ENCODE measurements around the gene AFAP1L2. TPM values are rescaled to one million over a fixed set of nuclear protein-coding genes. Genes with fewer than 3 reads are reported as not detected.

AFAP1L2 gene
- total RNA-seq, 5 donors from 2014 or later (not counting 1 experiment from before 2014, with no cell fraction given), result 1.0 to 3.8 (median 2.1) TPM

DNA sequence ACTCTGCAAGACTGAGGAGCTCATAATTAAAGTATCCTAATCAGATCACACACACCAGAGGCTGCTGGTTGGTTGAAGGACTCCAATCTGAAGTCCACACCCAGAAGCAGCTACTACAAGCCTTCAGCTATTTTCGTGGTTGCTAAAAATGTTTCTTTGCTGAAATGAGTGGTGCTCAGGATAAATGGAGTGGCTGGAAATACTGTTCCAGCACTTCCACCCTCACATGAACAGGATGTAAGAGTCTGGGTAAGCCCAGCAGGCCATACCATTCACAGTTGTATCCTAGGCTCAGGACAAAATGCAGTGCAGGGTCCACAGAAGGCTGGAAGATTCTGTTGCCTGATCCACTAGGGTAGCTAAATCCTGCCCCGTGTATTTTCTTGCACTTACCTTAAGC lies 34.1 kb downstream of the AFAP1L2 start:
- WGBS (ENCODE audit: insufficient coverage), result 100% methylated on average over 1 of the region's 2 CpGs
- Histone ChIP-seq H3K4me1 (ENCODE audit: control insufficient read depth in 1 of 2, extremely low read depth in 1 of 2, insufficient read depth in 2 of 2, low read length in 2 of 2) (no peaks in the 10 kb centered on the region), H3K27me3 (replicated peaks in 1 of 2; ENCODE audit: control insufficient read depth in 2 of 2, extremely low read depth in 1 of 2, insufficient read depth in 2 of 2, low read length in 1 of 2) (peaks cover 0 to 13% of the 10 kb centered on the region in 2 experiments), H3K9me3 (no peaks in the 10 kb centered on the region), H3K4me3 (ENCODE audit: control insufficient read depth in 1 of 2, extremely low read depth in 1 of 2, low read length in 1 of 2) (no peak overlapping the region), H3K36me3 (ENCODE audit: control insufficient read depth in 2 of 2, extremely low read depth in 1 of 2, insufficient read depth in 1 of 2, low read length in 1 of 2) (no peaks in the 10 kb centered on the region), H3K27ac (ENCODE audit: low read length) (no peak overlapping the region)
- DNase-seq (no peak), ATAC-seq (replicated peaks in 1 of 4) (no peak)
- POLR2A ChIA-PET, result no interaction called here
- Mint-ChIP-seq H3K9me3 (no peaks in the 10 kb centered on the region), H3K27ac (no peak overlapping the region), H3K36me3 (no peaks in the 10 kb centered on the region), H3K4me1 (peaks cover 0 to 6% (median 0%) of the 10 kb centered on the region in 3 donors), H3K27me3 (peaks cover 0 to 8% of the 10 kb centered on the region in 2 donors), H3K4me3 (no peak overlapping the region)
- CTCF ChIA-PET, result no interaction called here

DNA sequence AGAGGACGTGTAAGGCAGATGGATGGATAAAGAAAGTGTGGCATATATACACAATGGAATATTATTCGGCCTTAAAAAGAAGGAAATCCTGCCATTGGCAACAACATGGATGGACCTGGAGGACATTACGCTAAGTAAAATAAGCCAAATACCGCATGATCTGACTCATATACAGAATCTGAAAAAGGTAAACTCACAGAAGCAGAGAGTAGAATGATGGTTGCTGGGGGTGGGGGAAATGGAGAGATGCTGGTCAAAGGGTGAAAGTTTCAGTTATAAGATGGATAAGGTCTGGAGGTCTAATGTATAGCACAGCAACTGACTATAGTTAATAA lies 36.3 kb downstream of the AFAP1L2 start:
- CTCF ChIA-PET, result no interaction called here
- Histone ChIP-seq H3K4me3 (ENCODE audit: control insufficient read depth in 1 of 2, extremely low read depth in 1 of 2, low read length in 1 of 2) (no peak overlapping the region), H3K36me3 (ENCODE audit: control insufficient read depth in 2 of 2, extremely low read depth in 1 of 2, insufficient read depth in 1 of 2, low read length in 1 of 2) (no peaks in the 10 kb centered on the region), H3K27me3 (replicated peaks in 1 of 2; ENCODE audit: control insufficient read depth in 2 of 2, extremely low read depth in 1 of 2, insufficient read depth in 2 of 2, low read length in 1 of 2) (peaks cover 0 to 5% of the 10 kb centered on the region in 2 experiments), H3K9me3 (no peaks in the 10 kb centered on the region), H3K27ac (ENCODE audit: low read length) (no peak overlapping the region), H3K4me1 (ENCODE audit: control insufficient read depth in 1 of 2, extremely low read depth in 1 of 2, insufficient read depth in 2 of 2, low read length in 2 of 2) (no peaks in the 10 kb centered on the region)
- Mint-ChIP-seq H3K4me3 (no peak overlapping the region), H3K27me3 (no peaks in the 10 kb centered on the region), H3K4me1 (peaks cover 0 to 6% (median 0%) of the 10 kb centered on the region in 3 donors), H3K9me3 (no peaks in the 10 kb centered on the region), H3K27ac (no peak overlapping the region), H3K36me3 (no peaks in the 10 kb centered on the region)
- POLR2A ChIA-PET, result no interaction called here
- WGBS (ENCODE audit: insufficient coverage), result 80% methylated on average over 3 of the region's 4 CpGs
- DNase-seq (no peak), ATAC-seq (replicated peaks in 1 of 4) (no peak)

DNA sequence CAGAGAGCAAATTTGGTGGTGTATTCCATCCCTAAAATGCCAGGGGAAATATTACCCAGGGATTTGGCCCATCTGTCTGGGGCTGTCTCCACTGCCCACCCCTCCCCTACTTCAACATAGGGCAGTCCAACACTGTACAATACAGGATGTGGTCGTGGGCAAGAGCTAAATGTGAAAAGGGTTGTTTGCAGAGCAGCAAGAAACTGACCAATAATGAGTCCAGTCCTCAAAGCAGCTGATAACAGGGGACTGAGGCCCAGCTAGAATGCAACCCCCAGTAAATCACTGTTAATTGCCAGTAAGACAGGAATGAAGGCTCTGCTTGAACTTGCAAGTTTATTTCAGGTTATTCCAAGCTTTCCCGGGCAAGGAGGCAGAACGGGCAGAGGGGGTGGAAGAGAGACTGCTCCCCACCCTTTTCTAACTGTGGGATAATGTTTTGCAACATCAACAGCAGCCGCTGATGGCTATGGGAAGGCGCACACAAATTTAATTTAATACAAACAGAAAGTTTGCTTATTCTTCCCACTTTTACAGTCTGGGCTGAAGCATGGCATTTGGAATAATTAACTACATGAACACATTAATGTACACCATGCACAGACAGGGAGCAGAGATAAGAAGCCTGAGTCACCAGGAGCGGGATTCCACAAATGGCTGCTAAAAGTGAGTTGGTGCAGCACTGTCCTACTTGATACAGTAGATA lies 36.8 kb downstream of the AFAP1L2 start:
- no peaks in the 10 kb centered on the region for H3K9me3 ChIP-seq
- Mint-ChIP-seq H3K27me3 (no peaks in the 10 kb centered on the region), H3K4me1 (peaks cover 0 to 6% (median 0%) of the 10 kb centered on the region in 3 donors), H3K4me3 (no peak overlapping the region), H3K36me3 (no peaks in the 10 kb centered on the region), H3K9me3 (no peaks in the 10 kb centered on the region), H3K27ac (no peak overlapping the region)
- ATAC-seq (replicated peaks in 1 of 4) (no peak), DNase-seq (no peak)
- no peaks in the 10 kb centered on the region for H3K36me3 ChIP-seq (ENCODE audit: control insufficient read depth in 2 of 2, extremely low read depth in 1 of 2, insufficient read depth in 1 of 2, low read length in 1 of 2)
- H3K4me1 ChIP-seq (ENCODE audit: control insufficient read depth in 1 of 2, extremely low read depth in 1 of 2, insufficient read depth in 2 of 2, low read length in 2 of 2), result no peaks in the 10 kb centered on the region
- ChIA-PET CTCF (no interaction called here), POLR2A (no interaction called here)
- WGBS (ENCODE audit: insufficient coverage), result no CpG with 5 or more reads among the region's 6 CpGs
- H3K27ac ChIP-seq (ENCODE audit: low read length), result no peak overlapping the region
- no peak overlapping the region for H3K4me3 ChIP-seq (ENCODE audit: control insufficient read depth in 1 of 2, extremely low read depth in 1 of 2, low read length in 1 of 2)
- peaks cover 0 to 3% of the 10 kb centered on the region in 2 experiments for H3K27me3 ChIP-seq (replicated peaks in 1 of 2; ENCODE audit: control insufficient read depth in 2 of 2, extremely low read depth in 1 of 2, insufficient read depth in 2 of 2, low read length in 1 of 2)

DNA sequence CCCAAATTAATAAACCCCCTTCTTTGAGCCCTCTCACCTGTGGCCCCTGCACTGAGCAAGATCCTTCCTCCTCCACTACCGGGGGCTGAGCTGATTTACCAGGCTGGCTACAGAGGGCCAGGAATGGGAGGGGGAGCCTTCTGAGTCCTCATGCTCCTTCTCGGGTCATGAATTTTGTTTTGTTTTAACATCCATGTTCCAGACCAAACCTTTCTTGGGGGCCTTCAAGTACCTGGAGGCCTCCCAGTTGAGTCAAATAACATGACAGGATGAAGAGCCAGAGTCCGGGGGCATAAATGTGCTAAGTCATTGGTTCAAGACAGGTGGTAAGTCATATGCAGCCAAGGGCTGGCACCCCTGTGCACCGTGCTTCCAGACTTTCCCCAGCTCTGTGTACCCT lies 39.6 kb downstream of the AFAP1L2 start:
- H3K27me3 Mint-ChIP-seq, result peaks cover 4 to 11% of the 10 kb centered on the region in 2 donors
- H3K4me1 ChIP-seq (ENCODE audit: control insufficient read depth in 1 of 2, extremely low read depth in 1 of 2, insufficient read depth in 2 of 2, low read length in 2 of 2), result no peaks in the 10 kb centered on the region
- no peaks in the 10 kb centered on the region for H3K27me3 ChIP-seq (replicated peaks in 1 of 2; ENCODE audit: control insufficient read depth in 2 of 2, extremely low read depth in 1 of 2, insufficient read depth in 2 of 2, low read length in 1 of 2)
- H3K9me3 Mint-ChIP-seq, result no peaks in the 10 kb centered on the region
- no peaks in the 10 kb centered on the region for H3K9me3 ChIP-seq
- ATAC-seq (replicated peaks in 1 of 4) (no peak), DNase-seq (no peak)
- ChIA-PET POLR2A (no interaction called here), CTCF (no interaction called here)
- no peaks in the 10 kb centered on the region for H3K36me3 Mint-ChIP-seq
- H3K27ac ChIP-seq (ENCODE audit: low read length), result no peak overlapping the region
- peaks cover 0 to 1% (median 0%) of the 10 kb centered on the region in 3 donors for H3K4me1 Mint-ChIP-seq
- H3K4me3 Mint-ChIP-seq, result no peak overlapping the region
- H3K36me3 ChIP-seq (ENCODE audit: control insufficient read depth in 2 of 2, extremely low read depth in 1 of 2, insufficient read depth in 1 of 2, low read length in 1 of 2), result no peaks in the 10 kb centered on the region
- H3K4me3 ChIP-seq (ENCODE audit: control insufficient read depth in 1 of 2, extremely low read depth in 1 of 2, low read length in 1 of 2), result no peak overlapping the region
- no peak overlapping the region for H3K27ac Mint-ChIP-seq
- WGBS (ENCODE audit: insufficient coverage), result 94% methylated on average over 2 of the region's 4 CpGs

DNA sequence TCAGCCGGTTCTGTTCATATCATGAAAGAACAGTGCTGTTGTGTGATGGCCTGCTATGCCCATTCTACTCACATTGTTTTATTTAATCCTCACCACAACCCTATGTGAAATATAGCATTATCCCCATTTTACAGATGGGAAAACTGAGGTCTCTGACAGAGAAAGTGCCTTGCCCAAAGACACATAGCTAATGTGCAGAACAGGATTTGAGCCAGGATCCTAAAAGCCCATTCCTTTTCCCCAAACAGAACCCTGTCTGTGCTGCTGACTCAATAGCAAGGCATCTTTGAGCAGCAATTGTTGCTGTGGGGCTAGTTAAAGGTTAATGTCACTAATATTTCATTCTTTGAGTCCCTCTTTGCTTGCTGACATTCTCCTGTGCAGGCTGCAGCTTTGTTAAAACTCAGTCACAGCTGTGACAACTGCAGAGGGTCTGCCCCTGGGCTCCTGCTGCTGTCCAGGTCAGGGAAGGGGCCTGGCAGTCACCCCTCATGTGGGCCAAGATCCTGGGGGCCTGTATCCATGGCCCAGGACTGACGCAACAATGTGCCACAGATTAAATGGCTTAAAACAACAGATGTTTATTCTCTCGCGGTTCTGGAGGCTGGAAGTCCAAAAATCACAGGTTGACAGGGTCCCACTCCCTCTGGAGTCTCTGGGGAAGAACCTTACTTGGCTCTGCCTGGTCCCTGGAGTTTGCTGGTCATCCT lies 40.4 kb downstream of the AFAP1L2 start:
- no peak for ATAC-seq (replicated peaks in 1 of 4)
- Histone ChIP-seq H3K4me1 (ENCODE audit: control insufficient read depth in 1 of 2, extremely low read depth in 1 of 2, insufficient read depth in 2 of 2, low read length in 2 of 2) (no peaks in the 10 kb centered on the region), H3K27ac (ENCODE audit: low read length) (no peak overlapping the region), H3K9me3 (no peaks in the 10 kb centered on the region), H3K4me3 (ENCODE audit: control insufficient read depth in 1 of 2, extremely low read depth in 1 of 2, low read length in 1 of 2) (no peak overlapping the region), H3K27me3 (replicated peaks in 1 of 2; ENCODE audit: control insufficient read depth in 2 of 2, extremely low read depth in 1 of 2, insufficient read depth in 2 of 2, low read length in 1 of 2) (no peaks in the 10 kb centered on the region), H3K36me3 (ENCODE audit: control insufficient read depth in 2 of 2, extremely low read depth in 1 of 2, insufficient read depth in 1 of 2, low read length in 1 of 2) (no peaks in the 10 kb centered on the region)
- ChIA-PET POLR2A (no interaction called here), CTCF (no interaction called here)
- Mint-ChIP-seq H3K9me3 (no peaks in the 10 kb centered on the region), H3K4me1 (no peaks in the 10 kb centered on the region), H3K4me3 (no peak overlapping the region), H3K27me3 (peaks cover 4 to 15% of the 10 kb centered on the region in 2 donors), H3K36me3 (no peaks in the 10 kb centered on the region), H3K27ac (no peak overlapping the region)
- no peak for DNase-seq
- 98% methylated on average over 4 of the region's 4 CpGs for WGBS (ENCODE audit: insufficient coverage)

GRCh38 chr10:114362826-114363355 lies 41.4 kb downstream of the AFAP1L2 start:
- Histone ChIP-seq H3K9me3 (no peaks in the 10 kb centered on the region), H3K27ac (ENCODE audit: low read length) (no peak overlapping the region), H3K27me3 (replicated peaks in 1 of 2; ENCODE audit: control insufficient read depth in 2 of 2, extremely low read depth in 1 of 2, insufficient read depth in 2 of 2, low read length in 1 of 2) (no peaks in the 10 kb centered on the region), H3K36me3 (ENCODE audit: control insufficient read depth in 2 of 2, extremely low read depth in 1 of 2, insufficient read depth in 1 of 2, low read length in 1 of 2) (no peaks in the 10 kb centered on the region), H3K4me1 (ENCODE audit: control insufficient read depth in 1 of 2, extremely low read depth in 1 of 2, insufficient read depth in 2 of 2, low read length in 2 of 2) (no peaks in the 10 kb centered on the region), H3K4me3 (ENCODE audit: control insufficient read depth in 1 of 2, extremely low read depth in 1 of 2, low read length in 1 of 2) (no peak overlapping the region)
- Mint-ChIP-seq H3K4me1 (no peaks in the 10 kb centered on the region), H3K9me3 (no peaks in the 10 kb centered on the region), H3K27me3 (peaks cover 4 to 15% of the 10 kb centered on the region in 2 donors), H3K4me3 (no peak overlapping the region), H3K36me3 (no peaks in the 10 kb centered on the region), H3K27ac (no peak overlapping the region)
- DNase-seq (no peak), ATAC-seq (replicated peaks in 1 of 4) (no peak)
- 89% methylated on average over 12 of the region's 16 CpGs for WGBS (ENCODE audit: insufficient coverage)
- CTCF ChIA-PET, result no interaction called here
- POLR2A ChIA-PET, result no interaction called here

Measured in T-cell (primary cell).